HAP-1 (cell line): ENCODE results near the gene TOP1.

ENCODE experiments used
- DNase-seq, 2 experiments: peaks; one replicate each; pipeline ENCODE4 v3.0.0-alpha.2; 2016 to 2020; ENCODE audit warnings: low spot score in 2 of 2
- H3K27me3 ChIP-seq: fragments of 250-450 bp; sonication (Bioruptor Pico); 2 replicates; pipeline ENCODE4 v1.5.1; 2020; ENCODE audit warnings: low read depth, mild to moderate bottlenecking, moderate library complexity
- H3K36me3 ChIP-seq: fragments of 250-450 bp; sonication (Bioruptor Pico); replicated peaks from 2 replicates; pipeline ENCODE4 v1.5.1; 2020; ENCODE audit warnings: mild to moderate bottlenecking
- H3K4me1 ChIP-seq: fragments of 250-450 bp; sonication (Bioruptor Pico); 2 replicates; pipeline ENCODE4 v1.5.1; 2020; ENCODE audit warnings: mild to moderate bottlenecking
- H3K4me3 ChIP-seq: fragments of 250-450 bp; sonication (Bioruptor Pico); 2 replicates; pipeline ENCODE4 v1.5.1; 2020; ENCODE audit warnings: mild to moderate bottlenecking, moderate library complexity
- H3K9me3 ChIP-seq: fragments of 250-450 bp; sonication (Bioruptor Pico); 2 replicates; pipeline ENCODE4 v1.5.1; 2020; ENCODE audit warnings: mild to moderate bottlenecking, moderate library complexity
- in situ Hi-C: fragments of 300-500 bp; cut with MboI; formaldehyde crosslinking; loops from 3 replicates; pipeline ENCODE4 v1.14.3; 2020; ENCODE audit warnings: low sequenced_read_pairs, inconsistent platforms, mixed read lengths

Gene TOP1

DNA sequence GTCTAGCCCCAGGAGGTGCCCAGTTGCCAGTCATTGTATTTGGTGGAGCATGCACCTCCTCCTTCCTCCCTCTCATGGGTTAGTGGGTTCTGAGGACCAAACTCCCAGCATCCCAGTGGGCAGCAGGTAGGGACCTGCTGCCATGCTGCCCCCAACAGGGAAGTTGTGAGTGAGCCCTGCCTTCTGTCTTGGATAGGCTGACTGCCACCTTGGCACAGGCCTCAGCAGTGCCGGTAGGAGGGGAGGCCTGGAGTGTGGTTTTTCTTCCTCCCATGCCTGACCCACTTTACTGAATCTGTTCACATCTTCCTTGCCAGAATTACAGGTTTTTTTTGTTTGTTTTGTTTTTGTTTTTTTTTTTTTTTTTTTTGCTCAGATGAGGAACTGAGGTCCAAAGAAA is 133.3 kb downstream of the TOP1 start:
- H3K4me1 ChIP-seq = no peaks in the 10 kb centered on the region
- peaks cover 55% of the 10 kb centered on the region for H3K36me3 ChIP-seq
- in situ Hi-C loops = no loop called here
- no peak for DNase-seq
- H3K27me3 ChIP-seq = no peaks in the 10 kb centered on the region
- no peak overlapping the region for H3K4me3 ChIP-seq
- H3K9me3 ChIP-seq = no peaks in the 10 kb centered on the region

GRCh38 chr20:41162396-41162795 is 133.8 kb downstream of the TOP1 start:
- Histone ChIP-seq H3K4me1 (no peaks in the 10 kb centered on the region), H3K4me3 (no peak overlapping the region), H3K36me3 (peaks cover 57% of the 10 kb centered on the region), H3K27me3 (no peaks in the 10 kb centered on the region), H3K9me3 (no peaks in the 10 kb centered on the region)
- DNase-seq = no peak
- in situ Hi-C loops = no loop called here

- H3K4me3 ChIP-seq = no peak overlapping the region
- peaks cover 70% of the 10 kb centered on the region for H3K36me3 ChIP-seq
- no peaks in the 10 kb centered on the region for H3K9me3 ChIP-seq
- no peaks in the 10 kb centered on the region for H3K27me3 ChIP-seq
- DNase-seq = no peak
- in situ Hi-C loops = no loop called here
- H3K4me1 ChIP-seq = no peaks in the 10 kb centered on the region
These were observed 135.2 kb downstream of the TOP1 start for GRCh38 chr20:41163821-41164220.

- H3K4me3 ChIP-seq = no peak overlapping the region
- H3K4me1 ChIP-seq = no peaks in the 10 kb centered on the region
- H3K36me3 ChIP-seq = peaks cover 76% of the 10 kb centered on the region
- no peak for DNase-seq
- no peaks in the 10 kb centered on the region for H3K27me3 ChIP-seq
- in situ Hi-C loops = no loop called here
- no peaks in the 10 kb centered on the region for H3K9me3 ChIP-seq
These were observed 136.6 kb downstream of the TOP1 start for GRCh38 chr20:41165001-41165882.

DNA sequence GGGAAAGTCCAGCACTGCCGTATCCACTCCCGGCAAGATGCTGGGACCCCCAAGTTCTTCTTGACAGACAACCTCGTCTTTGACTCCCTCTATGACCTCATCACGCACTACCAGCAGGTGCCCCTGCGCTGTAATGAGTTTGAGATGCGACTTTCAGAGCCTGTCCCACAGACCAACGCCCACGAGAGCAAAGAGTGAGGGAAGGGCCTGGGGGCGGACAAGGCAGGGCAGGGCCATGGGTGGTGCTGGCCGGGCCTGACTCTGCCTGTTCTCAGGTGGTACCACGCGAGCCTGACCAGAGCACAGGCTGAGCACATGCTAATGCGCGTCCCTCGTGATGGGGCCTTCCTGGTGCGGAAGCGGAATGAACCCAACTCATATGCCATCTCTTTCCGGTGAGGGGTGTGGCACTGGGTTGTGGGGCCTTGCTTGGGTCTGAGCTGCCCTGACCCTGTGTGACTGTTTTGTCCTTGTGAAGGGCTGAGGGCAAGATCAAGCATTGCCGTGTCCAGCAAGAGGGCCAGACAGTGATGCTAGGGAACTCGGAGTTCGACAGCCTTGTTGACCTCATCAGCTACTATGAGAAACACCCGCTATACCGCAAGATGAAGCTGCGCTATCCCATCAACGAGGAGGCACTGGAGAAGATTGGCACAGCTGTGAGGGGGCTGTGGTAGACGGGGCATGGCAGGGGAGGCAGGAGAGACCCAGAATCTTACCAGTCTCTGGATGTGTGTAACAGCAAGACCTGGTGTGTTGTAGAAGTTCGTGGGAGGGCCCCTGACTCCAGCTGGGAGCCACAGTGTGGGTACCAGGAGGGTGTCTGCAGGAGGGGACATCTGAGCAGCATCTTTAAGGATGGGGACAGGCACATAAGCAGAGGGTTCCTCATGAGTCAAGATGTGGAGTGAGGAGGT is 137.8 kb downstream of the TOP1 start:
- no peak overlapping the region for H3K4me3 ChIP-seq
- H3K27me3 ChIP-seq = no peaks in the 10 kb centered on the region
- in situ Hi-C loops = no loop called here
- H3K4me1 ChIP-seq = no peaks in the 10 kb centered on the region
- H3K36me3 ChIP-seq = peaks cover 79% of the 10 kb centered on the region
- DNase-seq = no peak
- no peaks in the 10 kb centered on the region for H3K9me3 ChIP-seq

GRCh38 chr20:41167118-41167470 is 138.5 kb downstream of the TOP1 start:
- Histone ChIP-seq H3K36me3 (peaks cover 84% of the 10 kb centered on the region), H3K4me3 (no peak overlapping the region), H3K27me3 (no peaks in the 10 kb centered on the region), H3K9me3 (no peaks in the 10 kb centered on the region), H3K4me1 (no peaks in the 10 kb centered on the region)
- in situ Hi-C loops = no loop called here
- no peak for DNase-seq

- H3K9me3 ChIP-seq = no peaks in the 10 kb centered on the region
- peaks cover 85% of the 10 kb centered on the region for H3K36me3 ChIP-seq
- no peak overlapping the region for H3K4me3 ChIP-seq
- no peaks in the 10 kb centered on the region for H3K27me3 ChIP-seq
- DNase-seq = no peak
- H3K4me1 ChIP-seq = no peaks in the 10 kb centered on the region
- in situ Hi-C loops = no loop called here
These were observed 139.0 kb downstream of the TOP1 start for GRCh38 chr20:41167481-41168253.

DNA sequence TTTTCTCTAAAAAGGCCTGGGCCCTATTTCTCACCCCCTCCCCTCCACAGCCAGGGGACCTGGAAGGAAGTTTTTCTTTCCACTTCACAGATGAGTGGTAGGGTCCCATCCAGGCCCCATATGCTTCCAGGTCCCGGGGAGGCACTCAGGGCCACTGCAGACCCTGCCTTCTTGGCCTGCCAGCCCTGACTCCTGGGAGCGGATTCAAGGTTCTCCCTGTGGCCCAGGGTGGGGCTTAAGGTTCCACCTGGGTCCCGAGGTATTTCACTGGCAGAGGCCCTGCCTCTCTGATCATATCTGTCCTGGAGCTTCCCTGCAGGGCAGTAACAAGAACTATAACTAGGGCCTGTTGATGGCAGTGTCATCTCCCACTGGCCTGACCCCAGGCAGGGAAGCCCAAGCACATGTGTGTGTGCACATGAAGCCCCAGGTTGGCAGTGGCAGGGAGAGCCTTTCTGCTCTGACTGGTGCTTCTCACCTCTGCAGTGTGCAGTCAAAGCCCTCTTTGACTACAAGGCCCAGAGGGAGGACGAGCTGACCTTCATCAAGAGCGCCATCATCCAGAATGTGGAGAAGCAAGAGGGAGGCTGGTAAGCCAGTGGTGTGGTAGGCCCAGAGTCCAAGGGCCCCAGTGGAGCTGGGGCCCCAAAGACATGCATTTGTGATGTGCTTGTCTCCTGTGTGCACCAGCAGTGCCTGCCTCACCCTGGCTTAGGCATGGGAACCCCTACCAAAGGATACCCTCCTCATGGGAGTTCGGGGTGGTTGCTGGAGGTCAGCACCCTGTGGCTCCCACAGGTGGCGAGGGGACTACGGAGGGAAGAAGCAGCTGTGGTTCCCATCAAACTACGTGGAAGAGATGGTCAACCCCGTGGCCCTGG is 139.9 kb downstream of the TOP1 start:
- DNase-seq = no peak
- no peak overlapping the region for H3K4me3 ChIP-seq
- in situ Hi-C loops = no loop called here
- H3K9me3 ChIP-seq = no peaks in the 10 kb centered on the region
- peaks cover 85% of the 10 kb centered on the region for H3K36me3 ChIP-seq
- no peaks in the 10 kb centered on the region for H3K27me3 ChIP-seq
- H3K4me1 ChIP-seq = no peaks in the 10 kb centered on the region

- H3K36me3 ChIP-seq = peaks cover 85% of the 10 kb centered on the region
- H3K9me3 ChIP-seq = no peaks in the 10 kb centered on the region
- in situ Hi-C loops = no loop called here
These were observed 140.6 kb downstream of the TOP1 start for GRCh38 chr20:41169162-41169690.

GRCh38 chr20:41169791-41170351 is 141.2 kb downstream of the TOP1 start:
- H3K27me3 ChIP-seq = no peaks in the 10 kb centered on the region
- no peak for DNase-seq
- H3K4me1 ChIP-seq = no peaks in the 10 kb centered on the region
- peaks cover 87% of the 10 kb centered on the region for H3K36me3 ChIP-seq
- H3K9me3 ChIP-seq = no peaks in the 10 kb centered on the region
- in situ Hi-C loops = no loop called here
- H3K4me3 ChIP-seq = no peak overlapping the region

More at GRCh38 chr20:41169162-41169690, 140.6 kb downstream of the TOP1 start:
- no peaks in the 10 kb centered on the region for H3K27me3 ChIP-seq
- no peak overlapping the region for H3K4me3 ChIP-seq
- no peaks in the 10 kb centered on the region for H3K4me1 ChIP-seq
- DNase-seq = no peak

DNA sequence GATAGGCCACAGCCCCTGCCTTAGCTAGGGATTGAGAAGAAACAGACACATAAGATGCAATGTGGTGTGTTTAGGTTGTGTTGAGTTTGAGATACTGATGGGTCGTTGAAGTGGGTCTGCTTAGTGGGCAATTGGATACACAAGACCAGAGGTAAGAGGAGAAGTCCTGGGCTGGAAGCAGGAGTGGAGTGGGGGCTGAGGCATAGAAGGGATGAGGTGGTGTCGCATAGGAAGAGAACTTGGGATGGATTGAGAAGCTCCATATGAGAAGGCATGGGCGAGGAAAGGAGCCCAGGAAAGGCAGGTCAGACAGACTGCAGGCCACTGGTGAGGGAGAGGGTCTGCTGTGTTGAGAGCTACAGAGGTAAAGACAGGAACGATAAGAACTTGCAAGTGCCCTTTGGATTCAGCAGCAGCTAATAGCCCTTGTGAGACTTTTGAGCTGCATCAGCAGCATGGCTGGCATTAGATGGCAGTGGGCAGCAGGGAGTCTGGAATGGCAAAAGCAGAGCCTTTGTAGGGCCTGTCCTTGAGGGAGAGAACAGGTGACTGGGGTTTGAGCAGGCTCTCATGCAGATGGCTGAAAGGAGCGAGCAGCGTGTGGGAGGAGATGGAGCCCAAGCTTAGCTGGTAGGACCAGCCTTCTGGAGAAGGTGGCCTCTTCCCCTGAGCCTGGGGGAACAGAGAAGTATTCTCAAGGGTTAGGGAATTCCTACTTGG is 141.9 kb downstream of the TOP1 start:
- H3K36me3 ChIP-seq = peaks cover 85% of the 10 kb centered on the region
- H3K4me1 ChIP-seq = no peaks in the 10 kb centered on the region
- no peak overlapping the region for H3K4me3 ChIP-seq
- no peaks in the 10 kb centered on the region for H3K27me3 ChIP-seq
- H3K9me3 ChIP-seq = no peaks in the 10 kb centered on the region
- in situ Hi-C loops = no loop called here
- DNase-seq = no peak

GRCh38 chr20:41171736-41172295 is 143.2 kb downstream of the TOP1 start:
- no peak overlapping the region for H3K4me3 ChIP-seq
- H3K27me3 ChIP-seq = no peaks in the 10 kb centered on the region
- peak in 1 of 2 experiments; percentile 4 for DNase-seq
- no peaks in the 10 kb centered on the region for H3K4me1 ChIP-seq
- in situ Hi-C loops = no loop called here
- H3K36me3 ChIP-seq = peaks cover 83% of the 10 kb centered on the region
- no peaks in the 10 kb centered on the region for H3K9me3 ChIP-seq
